GM19328 (cell line): Measurements from ENCODE around the gene PARD3.
"Not testable (repeated sequence)": the region's sequence is repeated elsewhere in the genome, so short reads cannot be mapped to it uniquely, and the experiment has no call there.

ENCODE experiments used
- ATAC-seq: cut with Tn5 transposase; IDR thresholded peaks from one replicate; pipeline ENCODE4 v1.9.1; 2021; ENCODE audit warnings: mild to moderate bottlenecking, moderate library complexity; ENCODE audit not compliant: unreplicated experiment

The PARD3 gene

GRCh38 chr10:34076443-34076842, 738.7 kb downstream of the PARD3 start:
- no peak for ATAC-seq

GRCh38 chr10:34075254-34075926, 739.7 kb downstream of the PARD3 start:
- ATAC-seq, result no peak

- no peak for ATAC-seq
Measured at GRCh38 chr10:34074051-34074450, 741.0 kb downstream of the PARD3 start.

DNA sequence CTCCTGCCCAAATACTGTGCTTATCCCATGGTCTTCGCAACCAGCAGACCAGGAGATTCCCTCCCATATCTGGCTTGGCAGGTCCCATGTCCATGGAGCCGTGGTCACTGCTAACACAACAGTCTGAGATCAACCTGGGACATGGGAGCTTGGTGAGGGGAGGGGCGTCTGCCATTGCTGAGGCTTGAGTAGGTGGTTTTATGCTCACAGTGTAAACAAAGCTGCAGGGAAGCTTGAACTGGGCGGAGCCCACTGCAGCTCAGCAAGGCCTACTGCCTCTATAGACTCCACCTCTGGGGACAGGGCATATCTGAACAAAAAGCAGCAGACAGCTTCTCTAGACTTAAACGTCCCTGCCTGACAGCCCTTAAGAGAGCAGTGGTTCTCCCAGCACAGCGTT, 747.4 kb downstream of the PARD3 start:
- not testable (repeated sequence) for ATAC-seq

GRCh38 chr10:34063592-34063991, 751.5 kb downstream of the PARD3 start:
- no peak for ATAC-seq

GRCh38 chr10:34061841-34062240, 753.3 kb downstream of the PARD3 start:
- no peak for ATAC-seq
